ENCODE measurements around the gene SCAI. TPM values are rescaled to one million over a fixed set of nuclear protein-coding genes. Genes with fewer than 3 reads are reported as not detected.

The SCAI gene
- total and polyA plus RNA-seq, 9 of the 15 experiments (the other 6 are each of a cell fraction or from before 2014, with no cell fraction given) = 0.70 to 12.4 (median 4.2) TPM

GRCh38 chr9:124940894-124941678 lies 202.2 kb downstream of the SCAI start, which contains the start of gene GOLGA1 (continued):
- TF ChIP-seq, protein P1, sequence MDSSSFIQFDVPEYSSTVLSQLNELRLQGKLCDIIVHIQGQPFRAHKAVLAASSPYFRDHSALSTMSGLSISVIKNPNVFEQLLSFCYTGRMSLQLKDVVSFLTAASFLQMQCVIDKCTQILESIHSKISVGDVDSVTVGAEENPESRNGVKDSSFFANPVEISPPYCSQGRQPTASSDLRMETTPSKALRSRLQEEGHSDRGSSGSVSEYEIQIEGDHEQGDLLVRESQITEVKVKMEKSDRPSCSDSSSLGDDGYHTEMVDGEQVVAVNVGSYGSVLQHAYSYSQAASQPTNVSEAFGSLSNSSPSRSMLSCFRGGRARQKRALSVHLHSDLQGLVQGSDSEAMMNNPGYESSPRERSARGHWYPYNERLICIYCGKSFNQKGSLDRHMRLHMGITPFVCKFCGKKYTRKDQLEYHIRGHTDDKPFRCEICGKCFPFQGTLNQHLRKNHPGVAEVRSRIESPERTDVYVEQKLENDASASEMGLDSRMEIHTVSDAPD (CRISPR knock-in tag; IDR thresholded peaks at IDR 0.05) = no peak
- TF ChIP-seq NFE2 (IDR thresholded peaks at IDR 0.05; ENCODE audit: low read depth) = no peak; the same call in 1 of the 2 replicates
- no peak for TF ChIP-seq ZNF311 (CRISPR knock-in tag; IDR thresholded peaks at IDR 0.05)
- TF ChIP-seq SRF (CRISPR knock-in tag; IDR thresholded peaks at IDR 0.05) = peak in 1 of 2 experiments; percentile 32; a peak in 3 of 4 replicates
- TF ChIP-seq, protein P2, sequence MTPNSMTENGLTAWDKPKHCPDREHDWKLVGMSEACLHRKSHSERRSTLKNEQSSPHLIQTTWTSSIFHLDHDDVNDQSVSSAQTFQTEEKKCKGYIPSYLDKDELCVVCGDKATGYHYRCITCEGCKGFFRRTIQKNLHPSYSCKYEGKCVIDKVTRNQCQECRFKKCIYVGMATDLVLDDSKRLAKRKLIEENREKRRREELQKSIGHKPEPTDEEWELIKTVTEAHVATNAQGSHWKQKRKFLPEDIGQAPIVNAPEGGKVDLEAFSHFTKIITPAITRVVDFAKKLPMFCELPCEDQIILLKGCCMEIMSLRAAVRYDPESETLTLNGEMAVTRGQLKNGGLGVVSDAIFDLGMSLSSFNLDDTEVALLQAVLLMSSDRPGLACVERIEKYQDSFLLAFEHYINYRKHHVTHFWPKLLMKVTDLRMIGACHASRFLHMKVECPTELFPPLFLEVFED (CRISPR knock-in tag; conservative IDR thresholded peaks at IDR 0.05) = no peak
- TF ChIP-seq, protein P3, sequence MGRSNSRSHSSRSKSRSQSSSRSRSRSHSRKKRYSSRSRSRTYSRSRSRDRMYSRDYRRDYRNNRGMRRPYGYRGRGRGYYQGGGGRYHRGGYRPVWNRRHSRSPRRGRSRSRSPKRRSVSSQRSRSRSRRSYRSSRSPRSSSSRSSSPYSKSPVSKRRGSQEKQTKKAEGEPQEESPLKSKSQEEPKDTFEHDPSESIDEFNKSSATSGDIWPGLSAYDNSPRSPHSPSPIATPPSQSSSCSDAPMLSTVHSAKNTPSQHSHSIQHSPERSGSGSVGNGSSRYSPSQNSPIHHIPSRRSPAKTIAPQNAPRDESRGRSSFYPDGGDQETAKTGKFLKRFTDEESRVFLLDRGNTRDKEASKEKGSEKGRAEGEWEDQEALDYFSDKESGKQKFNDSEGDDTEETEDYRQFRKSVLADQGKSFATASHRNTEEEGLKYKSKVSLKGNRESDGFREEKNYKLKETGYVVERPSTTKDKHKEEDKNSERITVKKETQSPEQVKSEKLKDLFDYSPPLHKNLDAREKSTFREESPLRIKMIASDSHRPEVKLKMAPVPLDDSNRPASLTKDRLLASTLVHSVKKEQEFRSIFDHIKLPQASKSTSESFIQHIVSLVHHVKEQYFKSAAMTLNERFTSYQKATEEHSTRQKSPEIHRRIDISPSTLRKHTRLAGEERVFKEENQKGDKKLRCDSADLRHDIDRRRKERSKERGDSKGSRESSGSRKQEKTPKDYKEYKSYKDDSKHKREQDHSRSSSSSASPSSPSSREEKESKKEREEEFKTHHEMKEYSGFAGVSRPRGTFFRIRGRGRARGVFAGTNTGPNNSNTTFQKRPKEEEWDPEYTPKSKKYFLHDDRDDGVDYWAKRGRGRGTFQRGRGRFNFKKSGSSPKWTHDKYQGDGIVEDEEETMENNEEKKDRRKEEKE (IDR thresholded peaks at IDR 0.05; ENCODE audit: borderline replicate concordance in 1 of 2, control insufficient read depth in 1 of 2, low read depth in 2 of 2, low read length in 1 of 2) = peak in 1 of 2 experiments; percentile 79; a peak in 1 of 4 replicates
- TF ChIP-seq GTF2A2 (tag; IDR thresholded peaks at IDR 0.05) = no peak
- no peak for TF ChIP-seq NR4A1 (CRISPR knock-in tag; IDR thresholded peaks at IDR 0.05)
- no peak for TF ChIP-seq NR4A1 (tag; IDR thresholded peaks at IDR 0.05)
- TF ChIP-seq RAD51 (IDR thresholded peaks at IDR 0.05; ENCODE audit: borderline replicate concordance, low read depth) = no peak
- TF ChIP-seq, protein P4, sequence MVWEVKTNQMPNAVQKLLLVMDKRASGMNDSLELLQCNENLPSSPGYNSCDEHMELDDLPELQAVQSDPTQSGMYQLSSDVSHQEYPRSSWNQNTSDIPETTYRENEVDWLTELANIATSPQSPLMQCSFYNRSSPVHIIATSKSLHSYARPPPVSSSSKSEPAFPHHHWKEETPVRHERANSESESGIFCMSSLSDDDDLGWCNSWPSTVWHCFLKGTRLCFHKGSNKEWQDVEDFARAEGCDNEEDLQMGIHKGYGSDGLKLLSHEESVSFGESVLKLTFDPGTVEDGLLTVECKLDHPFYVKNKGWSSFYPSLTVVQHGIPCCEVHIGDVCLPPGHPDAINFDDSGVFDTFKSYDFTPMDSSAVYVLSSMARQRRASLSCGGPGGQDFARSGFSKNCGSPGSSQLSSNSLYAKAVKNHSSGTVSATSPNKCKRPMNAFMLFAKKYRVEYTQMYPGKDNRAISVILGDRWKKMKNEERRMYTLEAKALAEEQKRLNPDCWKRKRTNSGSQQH (CRISPR knock-in tag; IDR thresholded peaks at IDR 0.05) = no peak
- no peak for TF ChIP-seq RFX1 (IDR thresholded peaks at IDR 0.05)
- TF ChIP-seq ETV5 (CRISPR knock-in tag; IDR thresholded peaks at IDR 0.05; ENCODE audit: low read depth) = peak; percentile 95
- no peak; the same call in 1 of the 2 replicates for TF ChIP-seq DPF2 (IDR thresholded peaks at IDR 0.05)
- no peak for TF ChIP-seq ZNF780A (CRISPR knock-in tag; IDR thresholded peaks at IDR 0.05)
- TF ChIP-seq DIDO1 (tag; IDR thresholded peaks at IDR 0.05; ENCODE audit: low read depth) = 0 out of 2 replicates have a peak, but pooled peaks have one; percentile 65
- no peak for TF ChIP-seq MCM2 (IDR thresholded peaks at IDR 0.05; ENCODE audit: low read depth)
- TF ChIP-seq HMG20B (CRISPR knock-in tag; IDR thresholded peaks at IDR 0.05) = no peak; the same call in 1 of the 2 replicates
- TF ChIP-seq JUNB (CRISPR knock-in tag; conservative IDR thresholded peaks at IDR 0.05) = no peak
- TF ChIP-seq ZNF75A (CRISPR knock-in tag; IDR thresholded peaks at IDR 0.05) = no peak
- peak; percentile 63; the same call in 1 of the 2 replicates for TF ChIP-seq PHF21A (IDR thresholded peaks at IDR 0.05; ENCODE audit: borderline replicate concordance, low read depth)
- no peak for TF ChIP-seq ZNF124 (CRISPR knock-in tag; IDR thresholded peaks at IDR 0.05)

Data from K562 (cell line).